GM10266 (cell line): ENCODE data around the gene HDDC3.

Experiments
- DNase-seq: peaks from one replicate; pipeline ENCODE4 v3.0.0; 2012; ENCODE audit errors: extremely low spot score
- TF ChIP-seq, protein P1 (sequence below): IDR thresholded peaks from 2 replicates; pipeline ENCODE4 v1.5.1; 2012; ENCODE audit warnings: mild to moderate bottlenecking, low read depth; ENCODE audit not compliant: control insufficient read depth, insufficient read depth; ENCODE audit errors: missing control alignments

HDDC3 gene

GRCh38 chr15:90968434-90968833 is 36.1 kb upstream of the HDDC3 start:
- TF ChIP-seq, protein P1, sequence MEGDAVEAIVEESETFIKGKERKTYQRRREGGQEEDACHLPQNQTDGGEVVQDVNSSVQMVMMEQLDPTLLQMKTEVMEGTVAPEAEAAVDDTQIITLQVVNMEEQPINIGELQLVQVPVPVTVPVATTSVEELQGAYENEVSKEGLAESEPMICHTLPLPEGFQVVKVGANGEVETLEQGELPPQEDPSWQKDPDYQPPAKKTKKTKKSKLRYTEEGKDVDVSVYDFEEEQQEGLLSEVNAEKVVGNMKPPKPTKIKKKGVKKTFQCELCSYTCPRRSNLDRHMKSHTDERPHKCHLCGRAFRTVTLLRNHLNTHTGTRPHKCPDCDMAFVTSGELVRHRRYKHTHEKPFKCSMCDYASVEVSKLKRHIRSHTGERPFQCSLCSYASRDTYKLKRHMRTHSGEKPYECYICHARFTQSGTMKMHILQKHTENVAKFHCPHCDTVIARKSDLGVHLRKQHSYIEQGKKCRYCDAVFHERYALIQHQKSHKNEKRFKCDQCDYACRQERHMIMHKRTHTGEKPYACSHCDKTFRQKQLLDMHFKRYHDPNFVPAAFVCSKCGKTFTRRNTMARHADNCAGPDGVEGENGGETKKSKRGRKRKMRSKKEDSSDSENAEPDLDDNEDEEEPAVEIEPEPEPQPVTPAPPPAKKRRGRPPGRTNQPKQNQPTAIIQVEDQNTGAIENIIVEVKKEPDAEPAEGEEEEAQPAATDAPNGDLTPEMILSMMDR = no peak
- no peak for DNase-seq

- no peak for DNase-seq
- TF ChIP-seq, protein P1 = no peak
Measured at GRCh38 chr15:90967206-90967605, 34.9 kb upstream of the HDDC3 start.

- TF ChIP-seq, protein P1 = no peak
- no peak for DNase-seq
Measured at GRCh38 chr15:90966262-90966661, 33.9 kb upstream of the HDDC3 start.

DNA sequence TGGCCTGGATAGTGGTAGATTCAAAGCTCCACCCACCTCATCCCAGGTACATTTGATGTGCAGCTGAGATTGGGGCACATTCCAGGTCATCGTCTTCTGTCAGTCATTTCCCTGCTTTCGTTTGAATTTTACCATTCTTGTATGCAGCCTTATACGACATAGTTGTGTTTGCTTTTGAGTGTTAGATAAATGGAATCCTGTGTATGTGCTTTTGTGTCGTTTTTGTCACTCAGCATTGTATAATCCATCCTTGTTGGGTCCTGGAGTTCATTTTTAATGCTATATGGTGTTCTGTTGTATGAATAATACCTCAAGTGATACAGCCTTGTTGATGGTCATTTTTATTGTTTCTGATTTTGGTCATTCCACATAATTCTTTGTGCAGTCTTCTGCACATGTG is 29.7 kb upstream of the HDDC3 start:
- TF ChIP-seq, protein P1 = no peak

DNA sequence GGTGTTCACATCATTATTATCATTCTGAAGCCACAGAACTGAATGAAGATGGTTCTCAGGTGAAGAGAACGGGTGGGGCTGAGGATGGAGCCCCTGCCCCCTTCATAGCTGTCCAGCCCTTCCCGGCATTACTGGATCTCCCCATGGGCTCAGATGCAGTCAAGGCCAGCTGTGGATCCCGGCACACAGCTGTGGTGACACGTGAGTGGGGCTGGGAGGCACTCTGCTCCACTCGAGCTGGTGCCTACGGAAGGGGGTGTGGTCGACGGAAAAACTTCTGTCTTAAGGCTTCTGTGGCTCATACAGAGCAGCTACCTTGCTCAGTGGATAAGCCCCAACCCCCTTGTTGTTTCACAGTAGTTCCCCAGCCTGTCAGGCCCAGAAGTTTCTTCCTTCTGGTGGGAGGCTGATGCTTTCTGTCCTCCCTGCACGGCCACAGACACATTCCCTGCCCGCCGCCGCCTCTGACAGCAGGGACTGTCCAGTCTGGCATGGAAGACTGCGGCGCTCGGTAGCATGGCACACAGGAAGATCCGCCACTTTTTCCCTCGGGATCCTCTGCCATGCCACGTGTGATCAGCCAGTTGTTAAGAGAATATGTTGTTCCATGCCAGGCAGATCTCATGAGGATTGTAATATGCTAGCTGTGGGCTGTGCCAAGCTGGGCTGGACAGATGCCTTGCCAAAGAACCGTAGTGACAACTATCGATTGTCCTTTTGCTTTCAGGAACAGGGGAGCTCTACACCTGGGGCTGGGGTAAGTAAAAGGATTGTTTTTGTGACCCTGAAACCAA is 28.1 kb upstream of the HDDC3 start:
- TF ChIP-seq, protein P1 = no peak
- no peak for DNase-seq

More for the DNA sequence above, 29.7 kb upstream of the HDDC3 start:
- DNase-seq = no peak

DNA sequence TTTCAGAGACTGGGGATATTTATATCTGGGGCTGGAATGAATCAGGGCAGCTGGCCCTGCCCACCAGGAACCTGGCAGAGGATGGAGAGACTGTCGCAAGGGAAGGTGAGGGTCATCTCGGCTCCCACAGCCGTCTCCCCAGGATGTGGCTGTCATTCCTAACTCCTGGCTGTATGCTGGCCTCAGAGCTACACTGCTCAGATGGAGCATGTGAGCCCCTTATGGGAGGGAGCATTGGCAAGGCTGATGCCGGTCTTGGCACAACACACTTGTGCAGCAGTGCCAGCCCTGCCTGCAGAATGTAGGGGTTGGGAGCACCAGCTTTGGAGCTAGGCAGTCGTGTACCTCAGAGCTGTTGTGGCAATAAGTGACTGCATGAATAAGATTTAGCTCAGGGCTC is 27.5 kb upstream of the HDDC3 start:
- no peak for DNase-seq
- TF ChIP-seq, protein P1 = no peak

DNA sequence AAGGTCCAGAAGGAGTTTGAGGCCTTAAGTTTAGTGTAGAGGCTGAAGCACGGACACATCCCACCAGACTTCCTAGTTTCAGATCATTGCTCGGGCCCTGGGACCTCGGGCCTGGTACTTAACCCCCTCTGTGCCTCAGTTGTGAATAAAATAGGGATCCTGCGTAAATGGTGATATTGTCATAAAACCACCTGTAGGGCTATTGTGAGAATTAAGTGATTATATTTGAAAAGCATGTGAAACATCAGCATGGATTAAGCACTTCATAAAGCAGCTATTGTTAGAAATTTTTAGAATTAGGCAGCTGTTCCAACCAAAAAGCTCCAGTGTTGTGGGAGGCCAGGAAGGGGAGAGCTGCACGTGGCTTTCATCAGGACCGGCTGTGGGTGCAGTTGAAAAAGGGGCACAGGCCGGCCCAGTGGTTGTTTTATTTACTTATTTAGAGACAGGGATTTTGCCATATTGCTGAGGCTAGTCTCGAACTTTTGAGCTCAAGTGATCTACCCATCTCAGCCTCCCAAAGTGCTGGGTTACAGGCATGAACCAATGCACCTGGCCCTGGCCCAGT is 26.8 kb upstream of the HDDC3 start:
- DNase-seq = no peak
- TF ChIP-seq, protein P1 = no peak
